Panc1 (cell line): ENCODE measurements around the gene ZBTB48. TPM values are rescaled to one million over a fixed set of nuclear protein-coding genes. Genes with fewer than 3 reads are reported as not detected.

ENCODE experiments used
- ATAC-seq: fragments of 200-7000 bp; cut with Tn5 transposase; 2 replicates; pipeline ENCODE4 v1.9.1; 2020; ENCODE audit warnings: mild to moderate bottlenecking, moderate library complexity
- BruUV-seq: library from RNA; stranded (reverse); fragments of 400-500 nt; replicated peaks from 2 replicates; lab custom pipeline; 2021; lab: Mats Ljungman, UMichigan
- CTCF ChIA-PET: fragments of 300-600 bp; sonication (Branson Sonifier 250); formaldehyde crosslinking; loops from one replicate; lab custom pipeline; 2022; ENCODE audit warnings: antibody characterized with exemption; lab: Charles Lee
- POLR2A ChIA-PET: fragments of 300-600 bp; sonication (Branson Sonifier 250); formaldehyde crosslinking; loops from one replicate; lab custom pipeline; 2022; ENCODE audit warnings: antibody characterized with exemption; lab: Charles Lee
- DNase-seq: peaks from one replicate; pipeline ENCODE4 v3.0.0-alpha.2; 2010; ENCODE audit warnings: low read depth, low spot score
- H3K27ac ChIP-seq: 2 replicates; pipeline ENCODE4 v1.5.1; 2011; ENCODE audit warnings: mild to moderate bottlenecking, low read length, inconsistent platforms
- H3K27me3 ChIP-seq: fragments of 200-500 bp; sonication (Bioruptor generic); 2 replicates; pipeline ENCODE4 v1.6.0; 2014; ENCODE audit warnings: low read length, inconsistent platforms; ENCODE audit not compliant: control insufficient read depth, insufficient read depth
- H3K36me3 ChIP-seq: fragments of 200-500 bp; sonication (Bioruptor generic); 2 replicates; pipeline ENCODE4 v1.5.1; 2014; ENCODE audit warnings: inconsistent platforms, mild to moderate bottlenecking, low read length, moderate library complexity; ENCODE audit not compliant: control insufficient read depth, insufficient read depth
- H3K4me1 ChIP-seq: 2 replicates; pipeline ENCODE4 v1.5.1; 2011; ENCODE audit warnings: inconsistent platforms, mild to moderate bottlenecking, low read length, moderate library complexity; ENCODE audit not compliant: control insufficient read depth, insufficient read depth
- H3K4me3 ChIP-seq, 2 experiments: 2 replicates each; pipeline ENCODE4 v1.5.1; 2011 to 2012; ENCODE audit warnings: low read depth in 2 of 2, low read length in 2 of 2, mild to moderate bottlenecking in 2 of 2, inconsistent platforms in 1 of 2, moderate library complexity in 1 of 2
- H3K9me3 ChIP-seq: fragments of 200-500 bp; sonication (Bioruptor generic); 2 replicates; pipeline ENCODE4 v1.5.1; 2014; ENCODE audit warnings: low read depth, mild to moderate bottlenecking, inconsistent platforms, low read length, moderate library complexity; ENCODE audit not compliant: control insufficient read depth, insufficient read depth
- POLR2AphosphoS5 ChIP-seq: IDR thresholded peaks from 2 replicates; pipeline ENCODE4 v1.6.1; 2012; ENCODE audit warnings: mild to moderate bottlenecking, low read depth, low read length, moderate library complexity
- REST ChIP-seq, 2 experiments: IDR thresholded peaks; 2 replicates each; pipeline ENCODE4 v1.6.1; 2011 to 2012; ENCODE audit warnings: low read depth in 2 of 2, control low read depth in 1 of 2, low read length in 1 of 2, mild to moderate bottlenecking in 1 of 2, moderate library complexity in 1 of 2; ENCODE audit not compliant: insufficient read depth in 1 of 2
- SIN3A ChIP-seq: IDR thresholded peaks from 2 replicates; pipeline ENCODE4 v1.6.1; 2012; ENCODE audit warnings: low read depth, mild to moderate bottlenecking, low read length, moderate library complexity, borderline replicate concordance; ENCODE audit not compliant: insufficient read depth
- TCF7L2 ChIP-seq: IDR thresholded peaks from 2 replicates; pipeline ENCODE4 v1.6.1; 2011; ENCODE audit warnings: mild to moderate bottlenecking, low read depth, low read length, inconsistent platforms
- in situ Hi-C: cut with HindIII; loops from 2 replicates; pipeline ENCODE4 v1.10.0; 2016; ENCODE audit warnings: low sequenced_read_pairs, low pct_unique_long_range_greater_than_20kb
- intact Hi-C: fragments of 100-400 bp; cut with micrococcal nuclease; formaldehyde crosslinking; loops from one replicate; pipeline ENCODE4 v1.10.0; 2022; ENCODE audit not compliant: unreplicated experiment
- total RNA-seq: library from RNA; stranded (reverse); gene quantifications from one replicate; pipeline ENCODE4 v1.2.1, GENCODE V29; 2021; ENCODE audit not compliant: unreplicated experiment
- TF ChIP-seq, protein P1 (sequence below): fragments of 450-650 bp; IDR thresholded peaks from 2 replicates; pipeline ENCODE4 v1.5.1; 2017; ENCODE audit warnings: mild to moderate bottlenecking

Gene ZBTB48
- total RNA-seq, 1 experiment from 2014 or later, result 40.7 TPM

DNA sequence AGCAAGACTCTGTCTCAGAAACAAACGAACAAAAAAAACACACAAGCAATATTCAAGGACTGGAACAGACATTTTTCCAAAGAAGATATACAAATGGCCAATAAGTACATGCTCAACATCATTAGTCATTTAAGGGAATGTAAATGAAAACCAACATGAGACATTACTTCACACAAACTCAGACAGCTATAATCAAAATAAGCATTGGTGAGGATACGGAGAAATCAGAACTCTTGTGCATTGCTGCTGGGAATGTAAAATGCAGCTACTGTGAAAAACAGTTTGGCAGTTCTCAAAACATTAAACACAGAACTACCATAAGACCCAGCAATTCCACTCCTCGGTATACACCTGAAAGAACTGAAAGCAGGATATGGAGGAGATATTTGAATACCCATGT, 40.8 kb upstream of the ZBTB48 start:
- Histone ChIP-seq H3K36me3 (peaks cover 4% of the 10 kb centered on the region; the same call in 1 of the 2 replicates), H3K27ac (no peak overlapping the region), H3K4me3 (no peak overlapping the region), H3K9me3 (no peaks in the 10 kb centered on the region), H3K27me3 (no peaks in the 10 kb centered on the region), H3K4me1 (no peaks in the 10 kb centered on the region)
- CTCF ChIA-PET, result no interaction called here
- in situ Hi-C loops, result no loop called here
- ATAC-seq (no peak), DNase-seq (no peak)
- POLR2A ChIA-PET, result no interaction called here
- TF ChIP-seq TCF7L2 (no peak), POLR2AphosphoS5 (no peak), SIN3A (no peak), REST (IDR thresholded peaks at IDR 0.05; ENCODE audit: insufficient read depth in 1 of 2, low read depth in 2 of 2, low read length in 1 of 2) (no peak)
- TF ChIP-seq, protein P1, sequence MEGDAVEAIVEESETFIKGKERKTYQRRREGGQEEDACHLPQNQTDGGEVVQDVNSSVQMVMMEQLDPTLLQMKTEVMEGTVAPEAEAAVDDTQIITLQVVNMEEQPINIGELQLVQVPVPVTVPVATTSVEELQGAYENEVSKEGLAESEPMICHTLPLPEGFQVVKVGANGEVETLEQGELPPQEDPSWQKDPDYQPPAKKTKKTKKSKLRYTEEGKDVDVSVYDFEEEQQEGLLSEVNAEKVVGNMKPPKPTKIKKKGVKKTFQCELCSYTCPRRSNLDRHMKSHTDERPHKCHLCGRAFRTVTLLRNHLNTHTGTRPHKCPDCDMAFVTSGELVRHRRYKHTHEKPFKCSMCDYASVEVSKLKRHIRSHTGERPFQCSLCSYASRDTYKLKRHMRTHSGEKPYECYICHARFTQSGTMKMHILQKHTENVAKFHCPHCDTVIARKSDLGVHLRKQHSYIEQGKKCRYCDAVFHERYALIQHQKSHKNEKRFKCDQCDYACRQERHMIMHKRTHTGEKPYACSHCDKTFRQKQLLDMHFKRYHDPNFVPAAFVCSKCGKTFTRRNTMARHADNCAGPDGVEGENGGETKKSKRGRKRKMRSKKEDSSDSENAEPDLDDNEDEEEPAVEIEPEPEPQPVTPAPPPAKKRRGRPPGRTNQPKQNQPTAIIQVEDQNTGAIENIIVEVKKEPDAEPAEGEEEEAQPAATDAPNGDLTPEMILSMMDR, result no peak
- intact Hi-C loops, result no loop called here
- BruUV-seq, result no TSS peak

GRCh38 chr1:6544831-6545230, 35.0 kb upstream of the ZBTB48 start:
- intact Hi-C loops (no loop called here), in situ Hi-C loops (no loop called here)
- no peaks in the 10 kb centered on the region for H3K27me3 ChIP-seq
- no peak overlapping the region for H3K27ac ChIP-seq
- ChIA-PET CTCF (no interaction called here), POLR2A (no interaction called here)
- no peak for TF ChIP-seq REST (IDR thresholded peaks at IDR 0.05; ENCODE audit: insufficient read depth in 1 of 2, low read depth in 2 of 2, low read length in 1 of 2)
- TF ChIP-seq, protein P1, result no peak
- no peak for TF ChIP-seq POLR2AphosphoS5
- no peak for TF ChIP-seq SIN3A
- TF ChIP-seq TCF7L2, result no peak
- DNase-seq (no peak), ATAC-seq (no peak)
- BruUV-seq, result no TSS peak
- H3K4me3 ChIP-seq, result no peak overlapping the region
- peaks cover 20% of the 10 kb centered on the region for H3K36me3 ChIP-seq
- no peaks in the 10 kb centered on the region for H3K9me3 ChIP-seq
- no peaks in the 10 kb centered on the region for H3K4me1 ChIP-seq
